ENCODE data around the gene HNRNPU.

HNRNPU gene

DNA sequence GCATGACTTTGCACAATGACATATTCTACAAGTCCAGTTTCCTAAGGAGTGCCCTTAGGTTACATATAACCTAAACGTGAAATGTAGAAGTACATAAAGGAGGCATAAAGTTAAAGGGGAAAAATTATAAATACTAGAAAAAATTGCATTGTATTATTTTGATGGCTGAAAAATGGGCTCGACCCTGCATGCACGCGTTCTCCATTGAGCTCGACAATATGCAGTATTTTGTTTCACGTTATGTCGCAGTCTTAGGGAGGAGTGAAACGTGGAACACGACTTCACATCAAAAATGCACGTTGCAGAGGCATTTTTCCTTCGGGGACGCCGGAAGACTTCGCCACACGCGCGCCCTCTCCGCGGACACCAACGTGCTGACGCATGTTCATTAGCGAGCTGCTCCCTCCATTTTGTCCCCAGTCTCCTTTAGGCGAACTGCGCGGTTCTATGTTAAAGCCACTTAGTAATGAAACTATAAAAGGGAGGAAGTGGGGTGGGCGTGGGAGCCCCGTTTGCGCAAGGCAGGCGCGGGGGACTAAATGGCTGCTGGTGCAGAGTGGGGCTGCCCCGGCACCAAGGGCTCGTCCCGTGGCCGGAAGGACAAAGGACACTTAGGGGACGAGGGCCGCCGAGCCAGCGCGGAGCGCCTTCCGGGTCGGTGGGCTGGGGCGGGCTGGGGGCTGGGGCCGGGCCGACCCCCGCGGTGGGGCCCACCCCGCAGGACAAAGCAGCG is 29.6 kb downstream of the HNRNPU start (continued):
- TF ChIP-seq ZBTB1 (tag by site-specific recombination; IDR thresholded peaks at IDR 0.05) (0 out of 2 replicates have a peak, but pooled peaks have one; percentile 52), ZNF670 (tag by site-specific recombination; IDR thresholded peaks at IDR 0.05; ENCODE audit: low read depth) (no peak), MYNN (tag by site-specific recombination; IDR thresholded peaks at IDR 0.05; ENCODE audit: borderline replicate concordance) (no peak), ZNF24 (tag by site-specific recombination; IDR thresholded peaks at IDR 0.05) (peak; percentile 67; the same call in 1 of the 2 replicates), ZNF501 (tag by site-specific recombination; IDR thresholded peaks at IDR 0.05) (peak; percentile 49), ZNF626 (tag by site-specific recombination; IDR thresholded peaks at IDR 0.05) (no peak), ZIC2 (tag by site-specific recombination; IDR thresholded peaks at IDR 0.05) (no peak), KLF7 (tag by site-specific recombination; IDR thresholded peaks at IDR 0.05; ENCODE audit: borderline replicate concordance) (0 out of 2 replicates have a peak, but pooled peaks have one; percentile 12), ZFP41 (tag by site-specific recombination; IDR thresholded peaks at IDR 0.05; ENCODE audit: borderline replicate concordance) (no peak), ZNF623 (tag by site-specific recombination; IDR thresholded peaks at IDR 0.05) (no peak), HOXC10 (CRISPR knock-in tag; IDR thresholded peaks at IDR 0.05) (no peak), ZNF510 (tag by site-specific recombination; IDR thresholded peaks at IDR 0.05; ENCODE audit: insufficient replicate concordance) (no peak), YY2 (tag by site-specific recombination; IDR thresholded peaks at IDR 0.05) (peak; percentile 32; the same call in 1 of the 2 replicates), ZNF37A (tag by site-specific recombination; IDR thresholded peaks at IDR 0.05) (no peak), ZNF785 (tag by site-specific recombination; IDR thresholded peaks at IDR 0.05) (no peak; the same call in 1 of the 2 replicates), ZNF391 (tag by site-specific recombination; IDR thresholded peaks at IDR 0.05; ENCODE audit: borderline replicate concordance, low read depth) (peak; percentile 78; the same call in 1 of the 2 replicates), SETDB1 (IDR thresholded peaks at IDR 0.05; ENCODE audit: insufficient read length, low read length) (peak; percentile 36), ZNF350 (tag by site-specific recombination; IDR thresholded peaks at IDR 0.05) (no peak), ZNF175 (tag by site-specific recombination; IDR thresholded peaks at IDR 0.05) (no peak), ZNF341 (tag by site-specific recombination; IDR thresholded peaks at IDR 0.05; ENCODE audit: low read depth) (peak; percentile 49; the same call in 1 of the 2 replicates), ZEB2 (tag by site-specific recombination; IDR thresholded peaks at IDR 0.05) (no peak; the same call in none of the 2 replicates), ZSCAN23 (tag by site-specific recombination; IDR thresholded peaks at IDR 0.05) (peak; percentile 37; the same call in 1 of the 2 replicates), HOXD13 (CRISPR knock-in tag; IDR thresholded peaks at IDR 0.05; ENCODE audit: borderline replicate concordance) (peak; percentile 77), ZNF837 (tag by site-specific recombination; IDR thresholded peaks at IDR 0.05) (no peak), ZNF302 (tag by site-specific recombination; IDR thresholded peaks at IDR 0.05; ENCODE audit: low read depth) (0 out of 2 replicates have a peak, but pooled peaks have one; percentile 13), IKZF3 (tag by site-specific recombination; IDR thresholded peaks at IDR 0.05) (0 out of 2 replicates have a peak, but pooled peaks have one; percentile 7)
- TF ChIP-seq, protein P1, sequence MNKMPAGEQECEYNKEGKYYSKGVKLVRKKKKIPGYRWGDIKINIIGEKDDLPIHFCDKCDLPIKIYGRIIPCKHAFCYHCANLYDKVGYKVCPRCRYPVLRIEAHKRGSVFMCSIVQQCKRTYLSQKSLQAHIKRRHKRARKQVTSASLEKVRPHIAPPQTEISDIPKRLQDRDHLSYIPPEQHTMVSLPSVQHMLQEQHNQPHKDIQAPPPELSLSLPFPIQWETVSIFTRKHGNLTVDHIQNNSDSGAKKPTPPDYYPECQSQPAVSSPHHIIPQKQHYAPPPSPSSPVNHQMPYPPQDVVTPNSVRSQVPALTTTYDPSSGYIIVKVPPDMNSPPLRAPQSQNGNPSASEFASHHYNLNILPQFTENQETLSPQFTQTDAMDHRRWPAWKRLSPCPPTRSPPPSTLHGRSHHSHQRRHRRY (tag by site-specific recombination; IDR thresholded peaks at IDR 0.05): no peak
- TF ChIP-seq, protein P2, sequence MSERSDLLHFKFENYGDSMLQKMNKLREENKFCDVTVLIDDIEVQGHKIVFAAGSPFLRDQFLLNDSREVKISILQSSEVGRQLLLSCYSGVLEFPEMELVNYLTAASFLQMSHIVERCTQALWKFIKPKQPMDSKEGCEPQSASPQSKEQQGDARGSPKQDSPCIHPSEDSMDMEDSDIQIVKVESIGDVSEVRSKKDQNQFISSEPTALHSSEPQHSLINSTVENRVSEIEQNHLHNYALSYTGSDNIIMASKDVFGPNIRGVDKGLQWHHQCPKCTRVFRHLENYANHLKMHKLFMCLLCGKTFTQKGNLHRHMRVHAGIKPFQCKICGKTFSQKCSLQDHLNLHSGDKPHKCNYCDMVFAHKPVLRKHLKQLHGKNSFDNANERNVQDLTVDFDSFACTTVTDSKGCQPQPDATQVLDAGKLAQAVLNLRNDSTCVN (tag by site-specific recombination; optimal IDR thresholded peaks at IDR 0.05): peak; percentile 92
- TF ChIP-seq, protein P3, sequence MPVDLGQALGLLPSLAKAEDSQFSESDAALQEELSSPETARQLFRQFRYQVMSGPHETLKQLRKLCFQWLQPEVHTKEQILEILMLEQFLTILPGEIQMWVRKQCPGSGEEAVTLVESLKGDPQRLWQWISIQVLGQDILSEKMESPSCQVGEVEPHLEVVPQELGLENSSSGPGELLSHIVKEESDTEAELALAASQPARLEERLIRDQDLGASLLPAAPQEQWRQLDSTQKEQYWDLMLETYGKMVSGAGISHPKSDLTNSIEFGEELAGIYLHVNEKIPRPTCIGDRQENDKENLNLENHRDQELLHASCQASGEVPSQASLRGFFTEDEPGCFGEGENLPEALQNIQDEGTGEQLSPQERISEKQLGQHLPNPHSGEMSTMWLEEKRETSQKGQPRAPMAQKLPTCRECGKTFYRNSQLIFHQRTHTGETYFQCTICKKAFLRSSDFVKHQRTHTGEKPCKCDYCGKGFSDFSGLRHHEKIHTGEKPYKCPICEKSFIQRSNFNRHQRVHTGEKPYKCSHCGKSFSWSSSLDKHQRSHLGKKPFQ (tag by site-specific recombination; IDR thresholded peaks at IDR 0.05): no peak
- TF ChIP-seq, protein P4, sequence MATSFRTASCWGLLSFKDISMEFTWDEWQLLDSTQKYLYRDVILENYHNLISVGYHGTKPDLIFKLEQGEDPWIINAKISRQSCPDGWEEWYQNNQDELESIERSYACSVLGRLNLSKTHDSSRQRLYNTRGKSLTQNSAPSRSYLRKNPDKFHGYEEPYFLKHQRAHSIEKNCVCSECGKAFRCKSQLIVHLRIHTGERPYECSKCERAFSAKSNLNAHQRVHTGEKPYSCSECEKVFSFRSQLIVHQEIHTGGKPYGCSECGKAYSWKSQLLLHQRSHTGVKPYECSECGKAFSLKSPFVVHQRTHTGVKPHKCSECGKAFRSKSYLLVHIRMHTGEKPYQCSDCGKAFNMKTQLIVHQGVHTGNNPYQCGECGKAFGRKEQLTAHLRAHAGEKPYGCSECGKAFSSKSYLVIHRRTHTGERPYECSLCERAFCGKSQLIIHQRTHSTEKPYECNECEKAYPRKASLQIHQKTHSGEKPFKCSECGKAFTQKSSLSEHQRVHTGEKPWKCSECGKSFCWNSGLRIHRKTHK (tag by site-specific recombination; IDR thresholded peaks at IDR 0.05): no peak
- TF ChIP-seq, protein P5, sequence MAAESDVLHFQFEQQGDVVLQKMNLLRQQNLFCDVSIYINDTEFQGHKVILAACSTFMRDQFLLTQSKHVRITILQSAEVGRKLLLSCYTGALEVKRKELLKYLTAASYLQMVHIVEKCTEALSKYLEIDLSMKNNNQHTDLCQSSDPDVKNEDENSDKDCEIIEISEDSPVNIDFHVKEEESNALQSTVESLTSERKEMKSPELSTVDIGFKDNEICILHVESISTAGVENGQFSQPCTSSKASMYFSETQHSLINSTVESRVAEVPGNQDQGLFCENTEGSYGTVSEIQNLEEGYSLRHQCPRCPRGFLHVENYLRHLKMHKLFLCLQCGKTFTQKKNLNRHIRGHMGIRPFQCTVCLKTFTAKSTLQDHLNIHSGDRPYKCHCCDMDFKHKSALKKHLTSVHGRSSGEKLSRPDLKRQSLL (tag by site-specific recombination; IDR thresholded peaks at IDR 0.05): no peak
- TF ChIP-seq, protein P6, sequence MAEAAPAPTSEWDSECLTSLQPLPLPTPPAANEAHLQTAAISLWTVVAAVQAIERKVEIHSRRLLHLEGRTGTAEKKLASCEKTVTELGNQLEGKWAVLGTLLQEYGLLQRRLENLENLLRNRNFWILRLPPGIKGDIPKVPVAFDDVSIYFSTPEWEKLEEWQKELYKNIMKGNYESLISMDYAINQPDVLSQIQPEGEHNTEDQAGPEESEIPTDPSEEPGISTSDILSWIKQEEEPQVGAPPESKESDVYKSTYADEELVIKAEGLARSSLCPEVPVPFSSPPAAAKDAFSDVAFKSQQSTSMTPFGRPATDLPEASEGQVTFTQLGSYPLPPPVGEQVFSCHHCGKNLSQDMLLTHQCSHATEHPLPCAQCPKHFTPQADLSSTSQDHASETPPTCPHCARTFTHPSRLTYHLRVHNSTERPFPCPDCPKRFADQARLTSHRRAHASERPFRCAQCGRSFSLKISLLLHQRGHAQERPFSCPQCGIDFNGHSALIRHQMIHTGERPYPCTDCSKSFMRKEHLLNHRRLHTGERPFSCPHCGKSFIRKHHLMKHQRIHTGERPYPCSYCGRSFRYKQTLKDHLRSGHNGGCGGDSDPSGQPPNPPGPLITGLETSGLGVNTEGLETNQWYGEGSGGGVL (tag by site-specific recombination; IDR thresholded peaks at IDR 0.05): no peak
